ENCODE measurements around the gene TMEM147.

DNA sequence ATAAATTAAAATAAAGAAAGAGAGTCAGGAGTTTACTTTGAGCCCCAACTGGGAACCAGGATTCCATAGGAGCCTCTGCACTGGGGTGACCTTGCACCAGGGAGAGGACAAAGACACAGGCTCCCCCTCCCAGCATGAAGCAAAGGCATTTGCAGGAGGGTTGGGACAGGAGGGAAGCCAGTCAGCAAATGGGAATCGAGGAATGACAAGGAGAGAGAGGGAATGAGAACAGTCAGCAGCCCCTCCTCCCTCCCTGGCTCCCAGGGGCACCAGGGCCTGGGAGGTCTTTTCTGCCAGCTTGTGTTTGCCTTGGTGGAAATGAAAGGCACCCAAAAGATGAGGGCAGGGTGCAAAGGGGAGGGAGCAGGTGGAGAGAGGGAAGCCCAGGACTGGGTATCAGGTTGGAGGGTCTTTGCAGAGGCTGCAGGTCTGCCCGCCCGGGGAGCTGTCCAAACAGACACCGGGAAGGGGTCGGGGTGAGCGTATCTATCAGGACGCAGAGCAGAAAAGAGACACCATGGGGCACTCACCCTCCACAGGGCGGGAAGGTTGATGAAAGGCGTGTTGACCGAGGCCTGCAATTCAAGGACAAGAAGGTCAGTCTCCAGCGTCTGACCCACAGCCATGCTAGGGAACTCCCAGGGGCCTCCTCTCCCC is 21.1 kb upstream of the TMEM147 start:
- TF ChIP-seq, protein P1, sequence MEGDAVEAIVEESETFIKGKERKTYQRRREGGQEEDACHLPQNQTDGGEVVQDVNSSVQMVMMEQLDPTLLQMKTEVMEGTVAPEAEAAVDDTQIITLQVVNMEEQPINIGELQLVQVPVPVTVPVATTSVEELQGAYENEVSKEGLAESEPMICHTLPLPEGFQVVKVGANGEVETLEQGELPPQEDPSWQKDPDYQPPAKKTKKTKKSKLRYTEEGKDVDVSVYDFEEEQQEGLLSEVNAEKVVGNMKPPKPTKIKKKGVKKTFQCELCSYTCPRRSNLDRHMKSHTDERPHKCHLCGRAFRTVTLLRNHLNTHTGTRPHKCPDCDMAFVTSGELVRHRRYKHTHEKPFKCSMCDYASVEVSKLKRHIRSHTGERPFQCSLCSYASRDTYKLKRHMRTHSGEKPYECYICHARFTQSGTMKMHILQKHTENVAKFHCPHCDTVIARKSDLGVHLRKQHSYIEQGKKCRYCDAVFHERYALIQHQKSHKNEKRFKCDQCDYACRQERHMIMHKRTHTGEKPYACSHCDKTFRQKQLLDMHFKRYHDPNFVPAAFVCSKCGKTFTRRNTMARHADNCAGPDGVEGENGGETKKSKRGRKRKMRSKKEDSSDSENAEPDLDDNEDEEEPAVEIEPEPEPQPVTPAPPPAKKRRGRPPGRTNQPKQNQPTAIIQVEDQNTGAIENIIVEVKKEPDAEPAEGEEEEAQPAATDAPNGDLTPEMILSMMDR (IDR thresholded peaks at IDR 0.05) = no peak
- no peak for TF ChIP-seq POLR2AphosphoS5 (IDR thresholded peaks at IDR 0.05)
- TF ChIP-seq EP300 (IDR thresholded peaks at IDR 0.05) = no peak
- TF ChIP-seq POLR2A (IDR thresholded peaks at IDR 0.05) = no peak
